Duodenal mucosa (tissue), 2 donors: ENCODE measurements around the gene MVB12B.

Experiments
- H3K27ac ChIP-seq: one replicate; pipeline ENCODE4 v1.7.0; 2013; ENCODE audit warnings: low read depth, low read length
- H3K27me3 ChIP-seq, 2 donors: one replicate each; pipeline ENCODE4 v1.7.0; 2013; ENCODE audit warnings: low read length in 2 of 2, control low read depth in 1 of 2; ENCODE audit not compliant: insufficient read depth in 2 of 2, control insufficient read depth in 1 of 2
- H3K36me3 ChIP-seq, 2 donors: one replicate each; pipeline ENCODE4 v1.7.0; 2013; ENCODE audit warnings: low read length in 2 of 2, control low read depth in 1 of 2; ENCODE audit not compliant: insufficient read depth in 2 of 2, control insufficient read depth in 1 of 2
- H3K4me1 ChIP-seq, 2 donors: one replicate each; pipeline ENCODE4 v1.7.0; 2013; ENCODE audit warnings: low read length in 2 of 2, control low read depth in 1 of 2; ENCODE audit not compliant: insufficient read depth in 2 of 2, control insufficient read depth in 1 of 2
- H3K4me3 ChIP-seq, 2 donors: one replicate each; pipeline ENCODE4 v1.7.0; 2013; ENCODE audit warnings: low read length in 2 of 2, low read depth in 1 of 2
- H3K9ac ChIP-seq, 2 donors: one replicate each; pipeline ENCODE4 v1.7.0; 2013; ENCODE audit warnings: low read length in 2 of 2, low read depth in 1 of 2
- H3K9me3 ChIP-seq, 2 donors: one replicate each; pipeline ENCODE4 v1.7.0; 2013; ENCODE audit warnings: low read length in 2 of 2, control low read depth in 1 of 2; ENCODE audit not compliant: control insufficient read depth in 1 of 2

Gene MVB12B

GRCh38 chr9:126318858-126319257, 7.8 kb upstream of the MVB12B start:
- no peaks in the 10 kb centered on the region for H3K4me1 ChIP-seq
- H3K27me3 ChIP-seq = no peaks in the 10 kb centered on the region
- H3K9ac ChIP-seq = no peak overlapping the region
- H3K36me3 ChIP-seq = no peaks in the 10 kb centered on the region
- no peak overlapping the region for H3K4me3 ChIP-seq
- no peak overlapping the region for H3K27ac ChIP-seq
- H3K9me3 ChIP-seq = peaks cover 0 to 2% of the 10 kb centered on the region in 2 donors

- Histone ChIP-seq H3K27ac (no peak overlapping the region), H3K27me3 (no peaks in the 10 kb centered on the region), H3K36me3 (no peaks in the 10 kb centered on the region), H3K4me3 (no peak overlapping the region), H3K9me3 (peaks cover 0 to 4% of the 10 kb centered on the region in 2 donors), H3K4me1 (no peaks in the 10 kb centered on the region), H3K9ac (no peak overlapping the region)
Observed at GRCh38 chr9:126319671-126320070, 7.0 kb upstream of the MVB12B start.

GRCh38 chr9:126320158-126320922, 6.3 kb upstream of the MVB12B start:
- Histone ChIP-seq H3K36me3 (no peaks in the 10 kb centered on the region), H3K4me3 (no peak overlapping the region), H3K9ac (no peak overlapping the region), H3K9me3 (peaks cover 0 to 4% of the 10 kb centered on the region in 2 donors), H3K27ac (no peak overlapping the region), H3K4me1 (no peaks in the 10 kb centered on the region), H3K27me3 (no peaks in the 10 kb centered on the region)

- Histone ChIP-seq H3K27me3 (no peaks in the 10 kb centered on the region), H3K36me3 (no peaks in the 10 kb centered on the region)
Observed at GRCh38 chr9:126321742-126322141, 4.9 kb upstream of the MVB12B start.

GRCh38 chr9:126325821-126326220, 808 bp upstream of the MVB12B start:
- peak overlapping the region; percentile 27 to 59 for H3K4me3 ChIP-seq

More at GRCh38 chr9:126321742-126322141, 4.9 kb upstream of the MVB12B start:
- no peak overlapping the region for H3K4me3 ChIP-seq
- H3K27ac ChIP-seq = no peak overlapping the region
- H3K9me3 ChIP-seq = peaks cover 0 to 4% of the 10 kb centered on the region in 2 donors
- H3K9ac ChIP-seq = no peak overlapping the region
- H3K4me1 ChIP-seq = no peaks in the 10 kb centered on the region

GRCh38 chr9:126327006-126327713, 531 bp downstream of the MVB12B start:
- Histone ChIP-seq H3K9me3 (peaks cover 0 to 4% of the 10 kb centered on the region in 2 donors), H3K4me1 (peaks cover 4 to 11% of the 10 kb centered on the region in 2 donors), H3K27me3 (no peaks in the 10 kb centered on the region), H3K36me3 (no peaks in the 10 kb centered on the region), H3K4me3 (peak overlapping the region; percentile 67 to 82), H3K9ac (peak overlapping the region; percentile 60 to 80), H3K27ac (peak overlapping the region; percentile 36)

More at GRCh38 chr9:126325821-126326220, 808 bp upstream of the MVB12B start:
- Histone ChIP-seq H3K27me3 (no peaks in the 10 kb centered on the region), H3K4me1 (peaks cover 4 to 11% of the 10 kb centered on the region in 2 donors), H3K9me3 (peaks cover 0 to 4% of the 10 kb centered on the region in 2 donors), H3K27ac (no peak overlapping the region), H3K36me3 (no peaks in the 10 kb centered on the region), H3K9ac (peak overlapping the region; percentile 38 to 60)

- H3K4me1 ChIP-seq = peaks cover 4 to 11% of the 10 kb centered on the region in 2 donors
- no peaks in the 10 kb centered on the region for H3K27me3 ChIP-seq
- no peak overlapping the region for H3K27ac ChIP-seq
- no peaks in the 10 kb centered on the region for H3K36me3 ChIP-seq
- H3K9me3 ChIP-seq = peaks cover 0 to 4% of the 10 kb centered on the region in 2 donors
- H3K9ac ChIP-seq = peak overlapping the region; percentile 60 to 80
- H3K4me3 ChIP-seq = peak overlapping the region; percentile 67 to 82
Observed at GRCh38 chr9:126327714-126328185, 1.1 kb downstream of the MVB12B start.

GRCh38 chr9:126328407-126328806, 1.8 kb downstream of the MVB12B start:
- Histone ChIP-seq H3K27ac (no peak overlapping the region), H3K36me3 (no peaks in the 10 kb centered on the region), H3K9me3 (peaks cover 0 to 4% of the 10 kb centered on the region in 2 donors), H3K4me3 (peak overlapping the region in 1 of 2 donors; percentile 67), H3K4me1 (peaks cover 4 to 11% of the 10 kb centered on the region in 2 donors), H3K27me3 (no peaks in the 10 kb centered on the region), H3K9ac (peak overlapping the region in 1 of 2 donors; percentile 60)

- Histone ChIP-seq H3K36me3 (no peaks in the 10 kb centered on the region), H3K9ac (no peak overlapping the region), H3K4me1 (peaks cover 4 to 13% of the 10 kb centered on the region in 2 donors), H3K9me3 (no peaks in the 10 kb centered on the region), H3K27me3 (no peaks in the 10 kb centered on the region), H3K4me3 (no peak overlapping the region), H3K27ac (no peak overlapping the region)
Observed at GRCh38 chr9:126329476-126330275, 3.0 kb downstream of the MVB12B start.
